A549 (cell line): ENCODE measurements around the gene TGFBR3.

Experiments
- CEBPB ChIP-seq, 2 experiments: fragments of >200 bp in 1 of 2; sonication (Bioruptor Twin) in 1 of 2; formaldehyde crosslinking in 1 of 2; IDR thresholded peaks; 2 replicates each; pipeline ENCODE4 v1.6.1; 2012 to 2016
- CTCF ChIP-seq: fragments of >200 bp; sonication (Bioruptor Twin); formaldehyde crosslinking; IDR thresholded peaks from 3 replicates; pipeline ENCODE4 v1.5.1; 2016
- EHF ChIP-seq: fragments of 250-450 bp; sonication (Bioruptor Pico); IDR thresholded peaks from 2 replicates; pipeline ENCODE4 v1.5.0; 2020; ENCODE audit warnings: mild to moderate bottlenecking
- ELK1 ChIP-seq: fragments of 150-350 bp; IDR thresholded peaks from 2 replicates; pipeline ENCODE4 v1.6.1; 2014; ENCODE audit warnings: low read depth, mild to moderate bottlenecking, low read length
- EP300 ChIP-seq, 2 experiments: fragments of >200 bp; sonication (Bioruptor Twin); formaldehyde crosslinking; IDR thresholded peaks; 2 replicates in 1 of 2; 3 replicates in 1 of 2; pipeline ENCODE4 v1.6.1; 2016 to 2017
- FOXS1 ChIP-seq: fragments of 250-450 bp; sonication (Bioruptor Pico); IDR thresholded peaks from 2 replicates; pipeline ENCODE4 v1.5.0; 2020; ENCODE audit warnings: mild to moderate bottlenecking, moderate library complexity
- HOXA7 ChIP-seq: fragments of 250-450 bp; sonication (Bioruptor Pico); IDR thresholded peaks from 2 replicates; pipeline ENCODE4 v1.5.0; 2020; ENCODE audit warnings: mild to moderate bottlenecking, moderate library complexity
- MAFK ChIP-seq: fragments of 450-650 bp; IDR thresholded peaks from 2 replicates; pipeline ENCODE4 v1.6.1; 2014; ENCODE audit not compliant: partially characterized antibody
- PBX3 ChIP-seq: IDR thresholded peaks from 2 replicates; pipeline ENCODE4 v1.6.1; 2012
- POLR2A ChIP-seq: IDR thresholded peaks from 2 replicates; pipeline ENCODE4 v1.6.1; 2012; ENCODE audit warnings: mild to moderate bottlenecking, low read length
- RCOR1 ChIP-seq: fragments of 150-350 bp; IDR thresholded peaks from 2 replicates; pipeline ENCODE4 v1.6.1; 2014; ENCODE audit warnings: antibody characterized with exemption, low read length, low read depth
- SMC3 ChIP-seq: fragments of >200 bp; sonication (Bioruptor Twin); formaldehyde crosslinking; IDR thresholded peaks from 3 replicates; pipeline ENCODE4 v1.6.1; 2018; ENCODE audit warnings: inconsistent platforms
- SREBF2 ChIP-seq: fragments of 450-650 bp; IDR thresholded peaks from 2 replicates; pipeline ENCODE4 v1.6.1; 2014; ENCODE audit warnings: mild to moderate bottlenecking, moderate library complexity

DNA sequence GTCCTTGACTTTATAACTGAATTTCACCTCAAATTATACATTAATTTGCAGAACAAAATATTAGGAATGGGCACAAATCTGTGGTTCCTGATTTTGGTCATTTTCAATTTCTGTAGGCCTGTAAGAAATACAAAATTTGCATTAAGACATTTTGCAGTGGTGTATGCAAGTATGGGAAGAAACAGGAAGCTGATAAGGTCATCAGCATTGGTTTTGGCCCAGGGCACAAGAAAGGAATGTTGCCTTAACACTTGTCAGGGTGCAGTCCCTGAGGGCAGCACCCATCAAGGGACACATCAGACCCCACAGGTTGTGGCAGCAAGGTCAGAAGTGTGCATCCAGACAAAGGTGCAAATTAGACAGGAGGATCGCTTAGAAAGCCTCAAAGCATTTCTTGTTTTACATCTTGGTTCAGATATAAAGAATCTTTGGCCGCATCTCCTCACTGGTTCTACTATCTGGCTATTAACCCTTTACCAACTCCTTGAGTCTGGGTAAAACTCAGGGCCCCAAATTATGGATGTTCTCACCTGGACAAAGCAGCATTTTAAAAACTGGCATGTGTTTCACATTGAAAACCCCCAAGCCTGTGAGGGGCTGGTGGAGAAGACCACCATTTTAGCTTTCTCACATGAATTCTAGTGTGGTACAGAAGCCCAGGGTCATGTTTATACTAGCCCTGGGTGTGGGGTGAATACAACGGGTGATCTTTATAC lies 202.9 kb downstream of the TGFBR3 start:
- TF ChIP-seq FOXS1 (CRISPR knock-in tag) (no peak), CTCF (no peak), RCOR1 (no peak), ELK1 (no peak), CEBPB (IDR thresholded peaks at IDR 0.05) (no peak), POLR2A (no peak), HOXA7 (CRISPR knock-in tag) (no peak), EP300 (IDR thresholded peaks at IDR 0.05) (no peak), SREBF2 (no peak), MAFK (no peak), SMC3 (no peak), PBX3 (no peak), EHF (CRISPR knock-in tag) (no peak)
